HEK293 (cell line): Measurements from ENCODE around the gene RBMS3.

Experiments used
- CTCF ChIA-PET: fragments of 350-600 bp; formaldehyde crosslinking; extraction: SDS; loops from one replicate; lab custom pipeline; 2021; ENCODE audit warnings: antibody characterized with exemption; lab: Yijun Ruan, JAX
- POLR2A ChIA-PET: fragments of 300-600 bp; formaldehyde crosslinking; extraction: SDS; loops from one replicate; lab custom pipeline; 2020; ENCODE audit warnings: antibody characterized with exemption, inconsistent platforms; lab: Yijun Ruan, JAX
- H3K27ac ChIP-seq: fragments of 200-500 bp; sonication (Bioruptor generic); 2 replicates; pipeline ENCODE4 v1.5.1; 2014; ENCODE audit warnings: low read depth, low read length, control low read depth, inconsistent platforms; ENCODE audit errors: extremely low read depth
- H3K36me3 ChIP-seq, 2 experiments: fragments of 200-500 bp in 1 of 2; sonication (Bioruptor generic) in 1 of 2; 1 replicate in 1 of 2; 2 replicates in 1 of 2; pipeline ENCODE4 v1.5.1; 2014 to 2017; ENCODE audit warnings: inconsistent platforms in 2 of 2, low read length in 2 of 2; ENCODE audit not compliant: control insufficient read depth in 2 of 2, insufficient read depth in 1 of 2
- H3K4me1 ChIP-seq: fragments of 200-500 bp; sonication (Bioruptor generic); 2 replicates; pipeline ENCODE4 v1.5.1; 2014; ENCODE audit warnings: mild to moderate bottlenecking, low read length, inconsistent platforms; ENCODE audit not compliant: control insufficient read depth, insufficient read depth
- H3K4me3 ChIP-seq: 2 replicates; pipeline ENCODE4 v1.5.1; 2011; ENCODE audit warnings: low read depth, mild to moderate bottlenecking, control low read depth, low read length, moderate library complexity
- H3K9me3 ChIP-seq: fragments of 200-500 bp; sonication (Bioruptor generic); 2 replicates; pipeline ENCODE4 v1.5.1; 2014; ENCODE audit warnings: low read depth, low read length, inconsistent platforms; ENCODE audit not compliant: control insufficient read depth, insufficient read depth
- ELK4 ChIP-seq: IDR thresholded peaks from 2 replicates; pipeline ENCODE4 v1.6.1; 2011; ENCODE audit warnings: mild to moderate bottlenecking, low read depth, low read length, borderline replicate concordance
- IKZF3 ChIP-seq: fragments of 450-650 bp; IDR thresholded peaks from 2 replicates; pipeline ENCODE4 v1.5.0; 2018; ENCODE audit warnings: missing biosample characterization, mild to moderate bottlenecking, missing genetic modification characterization, moderate library complexity
- KLF1 ChIP-seq: fragments of 450-650 bp; formaldehyde crosslinking; IDR thresholded peaks from 2 replicates; pipeline ENCODE4 v1.5.1; 2016; ENCODE audit warnings: missing biosample characterization, missing genetic modification characterization
- MZF1 ChIP-seq: fragments of 450-650 bp; formaldehyde crosslinking; IDR thresholded peaks from 2 replicates; pipeline ENCODE4 v1.5.1; 2017; ENCODE audit warnings: missing biosample characterization, missing genetic modification characterization, borderline replicate concordance
- PATZ1 ChIP-seq: fragments of 450-650 bp; formaldehyde crosslinking; IDR thresholded peaks from 2 replicates; pipeline ENCODE4 v1.5.1; 2016; ENCODE audit warnings: missing biosample characterization, missing genetic modification characterization
- PRDM6 ChIP-seq: fragments of 450-650 bp; formaldehyde crosslinking; IDR thresholded peaks from 2 replicates; pipeline ENCODE4 v1.5.1; 2017; ENCODE audit warnings: missing biosample characterization, missing genetic modification characterization
- YY1 ChIP-seq: fragments of 450-650 bp; formaldehyde crosslinking; IDR thresholded peaks from 2 replicates; pipeline ENCODE4 v1.5.1; 2018; ENCODE audit warnings: missing biosample characterization, missing genetic modification characterization
- ZNF121 ChIP-seq: fragments of 450-650 bp; formaldehyde crosslinking; IDR thresholded peaks from 2 replicates; pipeline ENCODE4 v1.5.1; 2016; ENCODE audit warnings: missing biosample characterization, missing genetic modification characterization
- ZNF148 ChIP-seq: fragments of 450-650 bp; formaldehyde crosslinking; IDR thresholded peaks from 2 replicates; pipeline ENCODE4 v1.5.0; 2017; ENCODE audit warnings: missing biosample characterization, missing genetic modification characterization, borderline replicate concordance
- ZNF248 ChIP-seq: fragments of 450-650 bp; formaldehyde crosslinking; IDR thresholded peaks from 2 replicates; pipeline ENCODE4 v1.5.1; 2017; ENCODE audit warnings: missing biosample characterization, missing genetic modification characterization
- ZNF266 ChIP-seq: fragments of 450-650 bp; formaldehyde crosslinking; IDR thresholded peaks from 2 replicates; pipeline ENCODE4 v1.5.1; 2016; ENCODE audit warnings: missing biosample characterization, missing genetic modification characterization, low read depth
- ZNF280D ChIP-seq: fragments of 450-650 bp; formaldehyde crosslinking; IDR thresholded peaks from 2 replicates; pipeline ENCODE4 v1.5.1; 2016; ENCODE audit warnings: missing biosample characterization, missing genetic modification characterization
- ZNF423 ChIP-seq: fragments of 450-650 bp; formaldehyde crosslinking; IDR thresholded peaks from 2 replicates; pipeline ENCODE4 v1.5.1; 2016; ENCODE audit warnings: missing biosample characterization, missing genetic modification characterization
- ZNF580 ChIP-seq: fragments of 450-650 bp; formaldehyde crosslinking; IDR thresholded peaks from 2 replicates; pipeline ENCODE4 v1.5.1; 2016; ENCODE audit warnings: missing biosample characterization, missing genetic modification characterization
- ZNF658 ChIP-seq: fragments of 450-650 bp; formaldehyde crosslinking; IDR thresholded peaks from 2 replicates; pipeline ENCODE4; 2016; ENCODE audit warnings: missing biosample characterization, missing genetic modification characterization
- ZNF660 ChIP-seq: fragments of 450-650 bp; IDR thresholded peaks from 2 replicates; pipeline ENCODE4 v1.5.1; 2018; ENCODE audit warnings: missing biosample characterization, mild to moderate bottlenecking, missing genetic modification characterization
- ZNF664 ChIP-seq: fragments of 450-650 bp; formaldehyde crosslinking; IDR thresholded peaks from 2 replicates; pipeline ENCODE4 v1.5.1; 2016; ENCODE audit warnings: missing biosample characterization, missing genetic modification characterization
- ZNF707 ChIP-seq: fragments of 450-650 bp; formaldehyde crosslinking; IDR thresholded peaks from 2 replicates; pipeline ENCODE4 v1.5.1; 2016; ENCODE audit warnings: missing biosample characterization, missing genetic modification characterization
- ZNF792 ChIP-seq: fragments of 450-650 bp; formaldehyde crosslinking; IDR thresholded peaks from 2 replicates; pipeline ENCODE4 v1.5.1; 2016; ENCODE audit warnings: missing biosample characterization, missing genetic modification characterization

The RBMS3 gene

GRCh38 chr3:30007668-30008067, 726.8 kb downstream of the RBMS3 start (continued):
- no peak for TF ChIP-seq PRDM6 (tag by site-specific recombination)
- TF ChIP-seq ZNF660, result no peak
- TF ChIP-seq ZNF148 (tag by site-specific recombination), result no peak
- TF ChIP-seq, all 188 proteins: peak for 0

- H3K4me3 ChIP-seq, result no peak overlapping the region
- POLR2A ChIA-PET, result no interaction called here
- no peak overlapping the region for H3K27ac ChIP-seq
- H3K36me3 ChIP-seq, result no peaks in the 10 kb centered on the region
- no peaks in the 10 kb centered on the region for H3K9me3 ChIP-seq
- CTCF ChIA-PET, result interaction anchor here (0.6 to 2.2 kb wide), 5 partner anchors 8 to 583 kb away, joined by 3 to 13 read pairs (median 5); no protein-coding TSS in a partner anchor
- H3K4me1 ChIP-seq, result no peaks in the 10 kb centered on the region
- no peak for TF ChIP-seq ZNF658
- TF ChIP-seq PATZ1 (tag by site-specific recombination), result no peak
- TF ChIP-seq ELK4, result no peak
- TF ChIP-seq KLF1 (tag by site-specific recombination), result no peak
- no peak for TF ChIP-seq IKZF3
- TF ChIP-seq ZNF792 (tag by site-specific recombination), result no peak
- no peak for TF ChIP-seq ZNF707
- no peak for TF ChIP-seq YY1 (tag by site-specific recombination)
- TF ChIP-seq ZNF664, result no peak
- no peak for TF ChIP-seq ZNF580 (tag by site-specific recombination)
- TF ChIP-seq ZNF148 (tag by site-specific recombination), result no peak
- TF ChIP-seq ZNF266 (tag by site-specific recombination), result no peak
- TF ChIP-seq ZNF280D (tag by site-specific recombination), result no peak
- no peak for TF ChIP-seq ZNF121
- no peak for TF ChIP-seq MZF1 (tag by site-specific recombination)
- no peak for TF ChIP-seq ZNF248 (tag by site-specific recombination)
- TF ChIP-seq ZNF423 (tag by site-specific recombination), result no peak
Measured at GRCh38 chr3:30011237-30011803, 730.4 kb downstream of the RBMS3 start.
